HFF-Myc (cell line): ENCODE results near the gene OLFML1.
A peak's percentile ranks its signal among the peaks of the same experiment; 100 is the strongest.

ENCODE experiments used
- DNase-seq: peaks from one replicate; pipeline ENCODE4 v3.0.0-alpha.2; 2011; ENCODE audit warnings: low read depth; ENCODE audit errors: extremely low read depth
- H3K4me3 ChIP-seq: replicated peaks from 2 replicates; pipeline ENCODE4 v1.5.1; 2011; ENCODE audit warnings: low read depth, mild to moderate bottlenecking, control low read depth, low read length
- CTCF ChIP-seq: IDR thresholded peaks from 2 replicates; pipeline ENCODE4 v1.5.1; 2012; ENCODE audit warnings: mild to moderate bottlenecking, low read depth, low read length, control low read depth; ENCODE audit errors: missing control alignments

The OLFML1 gene

GRCh38 chr11:7544021-7544420 is 58.7 kb downstream of the OLFML1 start:
- no peak for TF ChIP-seq CTCF
- H3K4me3 ChIP-seq: no peak overlapping the region
- no peak for DNase-seq

- no peak for DNase-seq
- no peak overlapping the region for H3K4me3 ChIP-seq
- TF ChIP-seq CTCF: no peak
Observed at GRCh38 chr11:7545611-7546010, 60.3 kb downstream of the OLFML1 start.

GRCh38 chr11:7546324-7546791 is 61.1 kb downstream of the OLFML1 start:
- no peak for TF ChIP-seq CTCF
- H3K4me3 ChIP-seq: no peak overlapping the region
- no peak for DNase-seq

- H3K4me3 ChIP-seq: no peak overlapping the region
- no peak for DNase-seq
- no peak for TF ChIP-seq CTCF
Observed at GRCh38 chr11:7547687-7548086, 62.4 kb downstream of the OLFML1 start.

GRCh38 chr11:7548659-7549274 is 63.5 kb downstream of the OLFML1 start:
- no peak for DNase-seq

GRCh38 chr11:7549681-7550080 is 64.4 kb downstream of the OLFML1 start:
- TF ChIP-seq CTCF: no peak
- no peak overlapping the region for H3K4me3 ChIP-seq
- no peak for DNase-seq

More at GRCh38 chr11:7548659-7549274, 63.5 kb downstream of the OLFML1 start:
- no peak overlapping the region for H3K4me3 ChIP-seq
- TF ChIP-seq CTCF: peak; percentile 32

GRCh38 chr11:7551571-7551970 is 66.3 kb downstream of the OLFML1 start:
- DNase-seq: no peak
- no peak for TF ChIP-seq CTCF
- no peak overlapping the region for H3K4me3 ChIP-seq
